A673 (cell line): ENCODE results near the gene CACNA2D3.

Experiments
- CTCF ChIP-seq: fragments of 300-800, 200-600 bp; sonication (generic); conservative IDR thresholded peaks from 2 replicates; pipeline ENCODE4 v1.5.1; 2017; ENCODE audit warnings: low read depth, mild to moderate bottlenecking, antibody characterized with exemption, low read length, moderate library complexity, mixed read lengths
- EZH2 ChIP-seq: fragments of 200-600 bp; sonication (generic); IDR thresholded peaks from 2 replicates; pipeline ENCODE4 v1.6.1; 2017; ENCODE audit warnings: borderline replicate concordance, low read depth, mild to moderate bottlenecking, mixed read lengths, antibody characterized with exemption, low read length; ENCODE audit not compliant: poor library complexity, severe bottlenecking

GRCh38 chr3:54104084-54104483, 18.3 kb upstream of the CACNA2D3 start:
- TF ChIP-seq CTCF (no peak), EZH2 (no peak)
